Transverse colon (tissue), 3 donors: ENCODE results near the gene ABCA7.

Experiments
- EP300 ChIP-seq: sonication (generic); formaldehyde crosslinking; IDR thresholded peaks from one replicate; pipeline ENCODE4 v1.6.1; 2017; ENCODE audit warnings: antibody characterized with exemption, low read depth
- POLR2A ChIP-seq: fragments of 450-650 bp; IDR thresholded peaks from one replicate; pipeline ENCODE4 v1.6.1; 2016; ENCODE audit warnings: antibody characterized with exemption, mild to moderate bottlenecking, moderate library complexity
- POLR2AphosphoS5 ChIP-seq, 3 donors: sonication (generic); formaldehyde crosslinking; IDR thresholded peaks; one replicate each; pipeline ENCODE4 v1.6.1; 2016; ENCODE audit warnings: antibody characterized with exemption in 3 of 3

- TF ChIP-seq POLR2A (no peak), POLR2AphosphoS5 (IDR thresholded peaks at IDR 0.05) (no peak), EP300 (no peak)
Observed at GRCh38 chr19:1105873-1106840, 66.2 kb downstream of the ABCA7 start.
